DOHH2 (cell line): Measurements from ENCODE around the gene CCT8.

Experiments
- CTCF ChIP-seq: fragments of 200-600 bp; sonication (generic); IDR thresholded peaks from one replicate; pipeline ENCODE4 v1.5.1; 2014; ENCODE audit warnings: antibody characterized with exemption, mild to moderate bottlenecking, low read depth, low read length; ENCODE audit not compliant: poor library complexity, severe bottlenecking
- EZH2phosphoT487 ChIP-seq: fragments of 200-600 bp; sonication (generic); IDR thresholded peaks from 2 replicates; pipeline ENCODE4 v1.6.1; 2017; ENCODE audit warnings: borderline replicate concordance, mild to moderate bottlenecking, antibody characterized with exemption, low read length, moderate library complexity, mixed read lengths

GRCh38 chr21:29104239-29104708 is 30.8 kb upstream of the CCT8 start:
- TF ChIP-seq CTCF (no peak), EZH2phosphoT487 (no peak)
